Right ventricle myocardium superior (tissue), 1 donor: Measurements from ENCODE around the gene NANOS1. TPM values are rescaled to one million over a fixed set of nuclear protein-coding genes. Genes with fewer than 3 reads are reported as not detected.

Experiments used
- total RNA-seq: library from RNA; stranded (reverse); fragmentation: NEBNext Ultra II Directional; extraction: Animal tissue kit (Norgen Biotek cat#: 25700); gene quantifications from one replicate; pipeline ENCODE4 v1.2.1, GENCODE V29; 2021
- donor health status: DM: no; HTN: yes; CAD: no; lungs with severe emphysema.

The NANOS1 gene
- total RNA-seq, 1 donor from 2014 or later: 10.0 TPM

Other genes starting within 250 kb of the NANOS1 start
- gene EIF3A, start 51.1 kb downstream of the NANOS1 start, total RNA-seq: 93.8 TPM
- 18.9 TPM for gene DENND10, start 74.4 kb downstream of the NANOS1 start, total RNA-seq
- gene SFXN4, start 136.0 kb downstream of the NANOS1 start, total RNA-seq: 48.2 TPM
- 261 TPM for gene PRDX3, start 149.1 kb downstream of the NANOS1 start, total RNA-seq
- 47.6 TPM for gene GRK5, start 177.9 kb downstream of the NANOS1 start, total RNA-seq